NCI-H69 (cell line): ENCODE measurements around the gene NKX1-2.
"Not testable (repeated sequence)": the region's sequence is repeated elsewhere in the genome, so short reads cannot be mapped to it uniquely, and the experiment has no call there.

Experiments used
- DNase-seq: peaks from one replicate; lab custom pipeline; 2025; lab: John Stamatoyannopoulos, UW

The NKX1-2 gene

GRCh38 chr10:124451276-124451675, 1.4 kb upstream of the NKX1-2 start:
- peak; percentile 41 for DNase-seq

- no peak for DNase-seq
Observed at GRCh38 chr10:124450783-124451057, 885 bp upstream of the NKX1-2 start.

GRCh38 chr10:124449170-124450011, 444 bp downstream of the NKX1-2 start:
- DNase-seq: peak; percentile 28

- no peak for DNase-seq
Observed at GRCh38 chr10:124448696-124449169, 1.1 kb downstream of the NKX1-2 start.

- DNase-seq: peak; percentile 58
Observed at GRCh38 chr10:124447751-124448466, 1.9 kb downstream of the NKX1-2 start.

- DNase-seq: no peak
Observed at GRCh38 chr10:124446830-124447750, 2.7 kb downstream of the NKX1-2 start.

GRCh38 chr10:124441694-124442093, 8.1 kb downstream of the NKX1-2 start:
- not testable (repeated sequence) for DNase-seq

- no peak for DNase-seq
Observed at GRCh38 chr10:124436191-124436638, 13.6 kb downstream of the NKX1-2 start.

- not testable (repeated sequence) for DNase-seq
Observed at GRCh38 chr10:124435683-124436082, 14.2 kb downstream of the NKX1-2 start.

GRCh38 chr10:124433461-124433860, 16.4 kb downstream of the NKX1-2 start:
- DNase-seq: no peak

GRCh38 chr10:124430077-124430476, 19.8 kb downstream of the NKX1-2 start:
- DNase-seq: no peak

GRCh38 chr10:124429576-124429975, 20.3 kb downstream of the NKX1-2 start:
- peak; percentile 4 for DNase-seq

GRCh38 chr10:124428207-124428777, 21.5 kb downstream of the NKX1-2 start:
- DNase-seq: peak; percentile 2

- no peak for DNase-seq
Observed at GRCh38 chr10:124425227-124425962, 24.4 kb downstream of the NKX1-2 start.

GRCh38 chr10:124423813-124424212, 26.0 kb downstream of the NKX1-2 start:
- DNase-seq: no peak

- no peak for DNase-seq
Observed at GRCh38 chr10:124422742-124423141, 27.1 kb downstream of the NKX1-2 start.

- DNase-seq: no peak
Observed at GRCh38 chr10:124420254-124420653, 29.6 kb downstream of the NKX1-2 start.

- DNase-seq: no peak
Observed at GRCh38 chr10:124419635-124420034, 30.2 kb downstream of the NKX1-2 start.

GRCh38 chr10:124418726-124419501, 30.9 kb downstream of the NKX1-2 start, which contains the start of gene OAT:
Gene OAT, minus strand, starts transcription at chr10:124418923. Its CDS starts 6,752 bp downstream, at chr10:124412171.
- DNase-seq: peak; percentile 95
